H9 (cell line): ENCODE data around the gene HMOX2. TPM values are rescaled to one million over a fixed set of nuclear protein-coding genes. Genes with fewer than 3 reads are reported as not detected.

Experiments used
- DNase-seq: peaks from one replicate; pipeline ENCODE4 v3.0.0-alpha.2; 2017
- H2AFZ ChIP-seq: one replicate; pipeline ENCODE4 v1.6.1; 2013; ENCODE audit warnings: mild to moderate bottlenecking, low read length, control low read depth, moderate library complexity
- H2AK5ac ChIP-seq: 2 replicates; pipeline ENCODE4 v1.6.1; 2013; ENCODE audit warnings: low read length, control low read depth, mixed read lengths; ENCODE audit not compliant: insufficient read length
- H2BK120ac ChIP-seq: one replicate; pipeline ENCODE4 v1.6.1; 2013; ENCODE audit warnings: low read depth, mild to moderate bottlenecking, low read length, control low read depth, inconsistent platforms; ENCODE audit not compliant: poor library complexity, severe bottlenecking
- H2BK12ac ChIP-seq: 2 replicates; pipeline ENCODE4 v1.6.1; 2013; ENCODE audit warnings: low read length, control low read depth, mixed read lengths, low read depth; ENCODE audit not compliant: insufficient read length
- H2BK15ac ChIP-seq: 2 replicates; pipeline ENCODE4 v1.6.1; 2013; ENCODE audit warnings: low read depth, low read length, control low read depth
- H2BK20ac ChIP-seq: one replicate; pipeline ENCODE4 v1.6.1; 2013; ENCODE audit warnings: low read depth, mild to moderate bottlenecking, low read length, control low read depth, inconsistent platforms; ENCODE audit not compliant: poor library complexity, severe bottlenecking
- H2BK5ac ChIP-seq: 2 replicates; pipeline ENCODE4 v1.6.1; 2013; ENCODE audit warnings: low read length, control low read depth, mixed read lengths; ENCODE audit not compliant: insufficient read length
- H3K14ac ChIP-seq: 2 replicates; pipeline ENCODE4 v1.6.1; 2013; ENCODE audit warnings: low read length, control low read depth; ENCODE audit not compliant: insufficient read depth
- H3K18ac ChIP-seq: 2 replicates; pipeline ENCODE4 v1.6.1; 2013; ENCODE audit warnings: low read depth, mild to moderate bottlenecking, mixed read lengths, low read length, control low read depth; ENCODE audit not compliant: insufficient read length
- H3K23ac ChIP-seq: 2 replicates; pipeline ENCODE4 v1.6.1; 2013; ENCODE audit warnings: low read length, control low read depth, mixed read lengths, low read depth; ENCODE audit not compliant: insufficient read length
- H3K23me2 ChIP-seq: 2 replicates; pipeline ENCODE4 v1.6.1; 2013; ENCODE audit warnings: low read depth, mild to moderate bottlenecking, mixed read lengths, low read length, control low read depth; ENCODE audit not compliant: insufficient read length, poor library complexity, severe bottlenecking
- H3K27ac ChIP-seq: 2 replicates; pipeline ENCODE4 v1.5.1; 2013; ENCODE audit warnings: low read length, control low read depth, mixed read lengths, low read depth; ENCODE audit not compliant: insufficient read length
- H3K27me3 ChIP-seq: 2 replicates; pipeline ENCODE4 v1.6.1; 2013; ENCODE audit warnings: low read length, control low read depth, inconsistent platforms; ENCODE audit not compliant: insufficient read depth
- H3K4ac ChIP-seq: 2 replicates; pipeline ENCODE4 v1.6.1; 2013; ENCODE audit warnings: low read depth, mild to moderate bottlenecking, control low read depth, inconsistent platforms, low read length, moderate library complexity
- H3K4me1 ChIP-seq: 2 replicates; pipeline ENCODE4 v1.6.1; 2013; ENCODE audit warnings: low read length, control low read depth, inconsistent platforms; ENCODE audit not compliant: insufficient read depth
- H3K4me2 ChIP-seq: 2 replicates; pipeline ENCODE4 v1.6.1; 2013; ENCODE audit warnings: low read length, control low read depth, mixed read lengths; ENCODE audit not compliant: insufficient read length, insufficient read depth
- H3K56ac ChIP-seq: 2 replicates; pipeline ENCODE4 v1.6.1; 2013; ENCODE audit warnings: low read depth, mild to moderate bottlenecking, mixed read lengths, low read length, control low read depth; ENCODE audit not compliant: insufficient read length
- H3K79me1 ChIP-seq: 2 replicates; pipeline ENCODE4 v1.6.1; 2013; ENCODE audit warnings: low read depth, mild to moderate bottlenecking, moderate library complexity, low read length, control low read depth, inconsistent platforms; ENCODE audit not compliant: insufficient read depth, poor library complexity, severe bottlenecking
- H3K79me2 ChIP-seq: 2 replicates; pipeline ENCODE4 v1.6.1; 2013; ENCODE audit warnings: low read length, control low read depth, inconsistent platforms; ENCODE audit not compliant: insufficient read depth
- H3K9ac ChIP-seq: 2 replicates; pipeline ENCODE4 v1.6.1; 2013; ENCODE audit warnings: low read length, control low read depth, mixed read lengths; ENCODE audit not compliant: insufficient read length; ENCODE audit errors: extremely low read depth
- H3K9me3 ChIP-seq: one replicate; pipeline ENCODE4 v1.6.1; 2013; ENCODE audit warnings: low read depth, low read length, inconsistent platforms; ENCODE audit not compliant: control insufficient read depth
- H3T11ph ChIP-seq: one replicate; pipeline ENCODE4 v1.6.1; 2013; ENCODE audit warnings: mild to moderate bottlenecking, low read length, control low read depth, inconsistent platforms
- H4K20me1 ChIP-seq: one replicate; pipeline ENCODE4 v1.6.1; 2013; ENCODE audit not compliant: control insufficient read depth, insufficient read length, insufficient read depth
- H4K5ac ChIP-seq: 2 replicates; pipeline ENCODE4 v1.6.1; 2013; ENCODE audit warnings: low read depth, mild to moderate bottlenecking, mixed read lengths, low read length, control low read depth; ENCODE audit not compliant: insufficient read length
- H4K8ac ChIP-seq: replicated peaks from 2 replicates; pipeline ENCODE4 v1.6.1; 2013; ENCODE audit warnings: low read length, control low read depth, mixed read lengths, low read depth; ENCODE audit not compliant: insufficient read length
- H4K91ac ChIP-seq: 2 replicates; pipeline ENCODE4 v1.6.1; 2013; ENCODE audit warnings: low read depth, mild to moderate bottlenecking, moderate library complexity, mixed read lengths, low read length, control low read depth; ENCODE audit not compliant: insufficient read length
- H3K27ac Mint-ChIP-seq, 3 experiments: 2 replicates in 2 of 3; 3 replicates in 1 of 3; pipeline ENCODE4 v1.8.0; 2020 to 2021; ENCODE audit warnings: mixed read lengths in 3 of 3, mild to moderate bottlenecking in 1 of 3, moderate library complexity in 1 of 3
- H3K27me3 Mint-ChIP-seq: 2 replicates; pipeline ENCODE4 v1.8.0; 2021; ENCODE audit warnings: low read depth, mild to moderate bottlenecking, moderate library complexity, mixed read lengths
- H3K36me3 Mint-ChIP-seq, 3 experiments: 2 replicates in 2 of 3; 3 replicates in 1 of 3; pipeline ENCODE4 v1.8.0; 2020 to 2021; ENCODE audit warnings: low read depth in 3 of 3, mixed read lengths in 3 of 3; ENCODE audit not compliant: insufficient read depth in 1 of 3
- H3K4me1 Mint-ChIP-seq, 2 experiments: 2 replicates each; pipeline ENCODE4 v1.8.0; 2020; ENCODE audit warnings: mixed read lengths in 2 of 2
- H3K4me3 Mint-ChIP-seq, 2 experiments: 2 replicates in 1 of 2; 3 replicates in 1 of 2; pipeline ENCODE4 v1.8.0; 2020 to 2021; ENCODE audit warnings: mild to moderate bottlenecking in 2 of 2, mixed read lengths in 2 of 2, moderate library complexity in 1 of 2
- H3K9me3 Mint-ChIP-seq, 2 experiments: 2 replicates in 1 of 2; 3 replicates in 1 of 2; pipeline ENCODE4 v1.8.0; 2020; ENCODE audit warnings: mild to moderate bottlenecking in 2 of 2, mixed read lengths in 2 of 2, moderate library complexity in 1 of 2
- WGBS: extraction: QIAGEN DNeasy Blood & Tissue Kit; methylation state at CpG from one replicate; pipeline ENCODE4 v1.1.7; 2013; ENCODE audit warnings: missing lambda C conversion rate, low lambda C conversion rate, mixed read lengths; ENCODE audit not compliant: insufficient read length; ENCODE audit errors: extremely low coverage; 5-methylcytosine and 5-hydroxymethylcytosine counted together
- total RNA-seq: library from RNA; stranded (reverse); gene quantifications from 2 replicates; pipeline ENCODE4 v1.2.1, GENCODE V29; 2021
- TF ChIP-seq, protein P1 (sequence below): fragments of 200-600 bp; sonication (generic); conservative IDR thresholded peaks from 3 replicates; pipeline ENCODE4 v1.8.0; 2021; ENCODE audit warnings: antibody characterized with exemption, mild to moderate bottlenecking

The HMOX2 gene
- total RNA-seq, 1 experiment from 2014 or later: 44.4 TPM

DNA sequence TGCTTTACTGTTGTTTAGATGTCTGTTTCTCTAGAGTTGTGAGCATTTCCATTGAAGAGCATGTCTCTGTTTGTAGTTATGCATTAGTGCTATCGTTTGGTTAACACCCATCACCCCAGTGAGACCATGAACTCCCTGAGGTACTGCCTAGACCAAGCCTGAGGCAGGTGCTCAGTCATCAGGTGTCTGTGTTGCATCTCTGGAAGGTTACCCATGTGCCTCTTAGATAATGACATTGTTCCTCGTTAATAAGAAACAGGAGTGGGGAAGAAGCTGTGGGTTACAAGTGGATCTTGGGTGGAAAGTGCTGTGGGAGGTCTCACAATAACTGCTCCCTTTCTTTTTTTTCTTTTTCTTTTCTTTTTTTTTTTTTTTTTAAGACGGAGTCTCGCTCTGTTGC lies 32.2 kb upstream of the HMOX2 start:
- H4K5ac ChIP-seq: no peak overlapping the region
- H3K4ac ChIP-seq: no peak overlapping the region
- H3K56ac ChIP-seq: no peak overlapping the region
- no peak overlapping the region for H3K4me2 ChIP-seq
- no peak overlapping the region for H2BK15ac ChIP-seq
- no peak overlapping the region for H2BK5ac ChIP-seq
- no peaks in the 10 kb centered on the region for H3K23me2 ChIP-seq
- H3K79me2 ChIP-seq: 0 out of 2 replicates have a peak, but pooled peaks cover 2% of the 10 kb centered on the region
- Mint-ChIP-seq H3K9me3 (no peaks in the 10 kb centered on the region), H3K4me1 (no peaks in the 10 kb centered on the region), H3K36me3 (peaks cover 58 to 89% (median 80%) of the 10 kb centered on the region in 3 experiments), H3K4me3 (no peak overlapping the region; a peak in 1 of 5 replicates), H3K27ac (0 out of 7 replicates have a peak overlapping the region, but pooled peaks of 1 of the 3 experiments have one; percentile 20), H3K27me3 (no peaks in the 10 kb centered on the region)
- H3K9ac ChIP-seq: no peak overlapping the region
- no peak for DNase-seq
- no peaks in the 10 kb centered on the region for H3K79me1 ChIP-seq
- H2AK5ac ChIP-seq: no peak overlapping the region
- H4K20me1 ChIP-seq: no peaks in the 10 kb centered on the region
- no peak overlapping the region for H2BK12ac ChIP-seq
- H3K27ac ChIP-seq: no peak overlapping the region
- no peak overlapping the region for H4K8ac ChIP-seq
- TF ChIP-seq, protein P1, sequence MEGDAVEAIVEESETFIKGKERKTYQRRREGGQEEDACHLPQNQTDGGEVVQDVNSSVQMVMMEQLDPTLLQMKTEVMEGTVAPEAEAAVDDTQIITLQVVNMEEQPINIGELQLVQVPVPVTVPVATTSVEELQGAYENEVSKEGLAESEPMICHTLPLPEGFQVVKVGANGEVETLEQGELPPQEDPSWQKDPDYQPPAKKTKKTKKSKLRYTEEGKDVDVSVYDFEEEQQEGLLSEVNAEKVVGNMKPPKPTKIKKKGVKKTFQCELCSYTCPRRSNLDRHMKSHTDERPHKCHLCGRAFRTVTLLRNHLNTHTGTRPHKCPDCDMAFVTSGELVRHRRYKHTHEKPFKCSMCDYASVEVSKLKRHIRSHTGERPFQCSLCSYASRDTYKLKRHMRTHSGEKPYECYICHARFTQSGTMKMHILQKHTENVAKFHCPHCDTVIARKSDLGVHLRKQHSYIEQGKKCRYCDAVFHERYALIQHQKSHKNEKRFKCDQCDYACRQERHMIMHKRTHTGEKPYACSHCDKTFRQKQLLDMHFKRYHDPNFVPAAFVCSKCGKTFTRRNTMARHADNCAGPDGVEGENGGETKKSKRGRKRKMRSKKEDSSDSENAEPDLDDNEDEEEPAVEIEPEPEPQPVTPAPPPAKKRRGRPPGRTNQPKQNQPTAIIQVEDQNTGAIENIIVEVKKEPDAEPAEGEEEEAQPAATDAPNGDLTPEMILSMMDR: no peak
- no peak overlapping the region for H2BK120ac ChIP-seq
- H3K23ac ChIP-seq: no peak overlapping the region
- H3K4me1 ChIP-seq: no peaks in the 10 kb centered on the region
- no peak overlapping the region for H2AFZ ChIP-seq
- no peak overlapping the region for H3T11ph ChIP-seq
- no peak overlapping the region for H4K91ac ChIP-seq
- no peaks in the 10 kb centered on the region for H3K27me3 ChIP-seq
- no CpG with 5 or more reads among the region's 4 CpGs for WGBS
- no peak overlapping the region for H2BK20ac ChIP-seq
- no peak overlapping the region for H3K14ac ChIP-seq
- H3K9me3 ChIP-seq: no peaks in the 10 kb centered on the region
- no peak overlapping the region for H3K18ac ChIP-seq
